ENCODE results near the gene ARRB2.
"Not testable (repeated sequence)": the region's sequence is repeated elsewhere in the genome, so short reads cannot be mapped to it uniquely, and the experiment has no call there.

The ARRB2 gene

DNA sequence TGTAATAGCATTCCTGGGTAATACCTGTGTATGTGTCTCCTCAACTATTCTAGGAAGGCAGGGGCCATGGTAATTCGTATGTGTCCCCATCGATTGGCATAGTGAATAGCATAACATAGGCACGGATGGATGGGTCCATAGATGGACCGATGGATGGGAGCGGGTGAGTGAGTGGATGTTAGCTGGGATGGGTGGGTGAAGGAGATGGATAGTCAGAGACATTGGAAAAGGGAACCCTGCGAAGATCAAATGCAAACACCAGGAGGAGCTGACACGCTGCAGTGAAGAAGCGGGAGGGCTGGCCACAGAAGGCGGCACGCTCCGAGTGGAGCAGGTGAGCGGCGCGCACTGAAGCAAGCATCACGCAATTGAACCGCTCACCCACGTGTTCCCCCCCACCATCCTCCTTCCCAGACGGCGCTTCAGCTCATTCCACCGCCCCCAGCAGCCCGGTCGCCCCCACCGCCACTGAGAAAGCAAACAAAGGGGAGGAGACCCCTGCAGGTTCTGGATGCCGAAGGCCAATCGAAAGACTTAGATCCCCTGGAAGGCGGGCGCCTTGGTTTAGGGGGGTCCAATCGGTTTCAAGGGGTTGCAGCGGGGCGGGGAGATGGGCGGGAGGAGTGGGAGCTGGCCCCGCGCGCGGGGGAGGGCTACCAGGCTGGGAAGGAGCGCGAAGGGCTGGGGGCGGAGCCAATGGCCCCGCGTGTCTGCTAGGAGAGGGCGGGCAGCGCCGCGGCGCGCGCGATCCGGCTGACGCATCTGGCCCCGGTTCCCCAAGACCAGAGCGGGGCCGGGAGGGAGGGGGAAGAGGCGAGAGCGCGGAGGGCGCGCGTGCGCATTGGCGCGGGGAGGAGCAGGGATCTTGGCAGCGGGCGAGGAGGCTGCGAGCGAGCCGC lies at the start of gene ARRB2:
TSS of gene ARRB2 (plus strand) at position 839 of the 899 bp plus-strand sequence. CDS start 90 bp downstream, outside the sequence.
- peak; percentile 82 for DNase-seq

DNA sequence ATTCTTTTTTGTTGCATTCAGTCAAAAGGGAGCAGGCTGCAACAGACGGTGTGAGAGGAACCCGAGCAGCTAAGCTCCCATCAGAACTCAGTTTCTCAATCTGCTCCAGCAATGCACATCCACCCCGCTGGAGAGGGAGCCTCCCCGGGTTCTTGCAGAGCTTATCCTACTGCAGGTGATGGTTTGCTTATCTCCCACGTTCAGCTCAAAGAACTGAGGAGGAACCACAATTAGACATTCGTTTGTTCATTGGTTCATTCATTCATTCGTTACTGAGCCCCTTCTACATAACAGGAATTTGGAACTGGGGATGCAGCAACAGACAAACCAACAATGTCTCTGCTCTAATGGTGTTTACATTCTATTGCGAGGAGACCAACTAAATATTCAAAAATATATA lies 46.7 kb upstream of the ARRB2 start:
- no peak for DNase-seq

DNA sequence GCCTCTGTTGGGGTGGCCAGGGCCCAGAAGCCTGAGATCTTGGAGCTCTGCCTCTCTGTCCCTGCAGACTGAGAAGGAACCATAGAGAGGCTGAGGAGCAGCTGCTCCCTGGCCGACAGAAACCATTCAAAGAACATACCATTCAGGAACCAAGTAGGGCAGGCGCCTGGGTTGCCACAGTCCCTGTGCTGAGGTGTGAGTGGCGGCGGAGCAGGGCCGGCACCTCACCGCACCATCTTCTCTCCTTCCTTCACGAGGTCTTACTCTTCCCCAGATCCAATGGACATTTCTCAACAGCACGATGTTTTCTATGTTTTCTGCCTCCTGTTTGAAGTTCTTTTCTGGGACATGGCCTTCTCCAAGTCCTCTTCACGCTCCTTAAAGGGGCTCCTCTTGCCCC lies 46.2 kb upstream of the ARRB2 start:
- no peak for DNase-seq

DNA sequence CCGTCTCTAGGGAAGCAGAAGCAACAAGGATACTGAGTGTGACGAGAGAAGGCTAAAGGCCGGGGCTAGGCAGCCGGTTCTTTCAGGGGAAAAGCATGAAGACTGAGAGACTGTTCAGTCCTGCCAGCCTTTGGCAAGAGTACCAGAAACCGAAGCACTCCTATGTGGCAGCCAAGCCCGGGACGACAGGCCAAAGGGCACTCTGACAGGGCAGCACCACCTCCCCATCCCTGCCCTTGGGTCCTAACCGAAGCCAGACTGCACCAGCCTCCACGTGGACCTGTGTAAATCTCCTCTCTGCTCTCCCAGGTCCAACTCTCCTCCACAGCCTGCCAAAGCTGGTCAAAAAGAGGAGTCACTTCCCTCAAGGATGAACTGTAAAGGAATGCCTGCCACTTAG lies 45.4 kb upstream of the ARRB2 start:
- no peak for DNase-seq

DNA sequence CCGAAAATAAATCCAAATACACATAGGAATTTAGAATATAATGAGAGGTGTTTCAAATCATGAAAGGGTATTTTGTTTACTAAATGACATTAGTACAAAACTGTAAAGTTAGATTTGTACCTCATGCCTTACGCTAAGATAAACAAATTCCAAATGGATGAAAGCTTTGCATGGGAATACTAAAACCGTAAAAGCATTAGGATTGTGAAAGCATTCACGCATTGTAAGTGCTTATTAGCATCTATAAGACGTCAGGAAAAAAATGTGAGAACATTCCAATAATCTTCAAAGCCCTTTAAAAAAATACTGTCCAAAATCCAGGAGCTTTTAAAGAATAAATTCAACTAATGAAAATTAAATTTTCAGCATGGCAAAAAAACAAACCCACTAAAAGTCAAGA lies 44.1 kb upstream of the ARRB2 start:
- no peak for DNase-seq

DNA sequence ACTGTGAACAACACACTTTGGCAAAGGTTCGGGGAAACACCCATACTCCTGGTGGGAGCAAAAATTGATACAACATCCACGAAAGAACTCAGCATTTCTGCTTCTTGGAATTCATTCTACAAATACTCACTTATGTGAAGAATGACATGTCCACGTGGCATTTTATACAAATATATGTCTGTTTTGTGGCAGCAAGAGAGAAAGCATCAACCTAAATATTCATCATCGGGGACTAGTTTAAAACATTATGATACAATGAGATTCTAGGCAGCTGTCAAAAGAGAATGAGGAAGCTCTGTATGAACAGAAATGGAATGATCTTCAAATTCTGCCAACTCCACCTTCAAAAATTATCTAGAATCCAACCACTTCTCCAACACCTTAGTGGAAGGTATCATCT lies 43.3 kb upstream of the ARRB2 start:
- DNase-seq, result no peak

DNA sequence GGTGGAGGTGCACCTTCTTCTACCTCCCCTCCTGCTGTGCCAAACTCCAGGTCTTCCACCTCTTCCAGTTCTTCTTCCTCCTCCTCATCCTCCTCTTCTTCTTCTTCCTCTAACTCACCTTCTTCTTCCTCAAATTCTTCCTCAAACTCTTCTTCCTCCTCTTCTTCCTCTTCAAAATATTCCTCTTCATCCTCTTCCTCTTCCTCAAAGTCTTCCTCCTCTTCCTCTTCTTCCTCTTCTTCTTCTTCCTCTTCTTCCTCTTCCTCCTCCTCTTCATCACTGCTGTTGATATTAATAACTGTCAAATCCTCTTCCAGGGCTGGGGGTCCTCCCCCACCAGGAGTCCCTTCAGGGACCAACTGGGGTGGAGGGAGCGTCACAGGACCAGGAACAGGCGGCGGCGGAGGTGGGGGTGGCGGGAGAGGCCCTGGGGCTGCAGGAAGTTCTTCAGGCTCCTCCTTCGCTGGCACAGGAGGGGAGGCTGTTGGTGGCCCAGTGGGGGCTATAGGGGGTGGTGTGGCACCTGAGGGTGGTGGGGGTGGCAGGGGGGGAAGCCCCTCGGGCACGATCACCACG lies 38.3 kb upstream of the ARRB2 start:
- DNase-seq, result no peak

DNA sequence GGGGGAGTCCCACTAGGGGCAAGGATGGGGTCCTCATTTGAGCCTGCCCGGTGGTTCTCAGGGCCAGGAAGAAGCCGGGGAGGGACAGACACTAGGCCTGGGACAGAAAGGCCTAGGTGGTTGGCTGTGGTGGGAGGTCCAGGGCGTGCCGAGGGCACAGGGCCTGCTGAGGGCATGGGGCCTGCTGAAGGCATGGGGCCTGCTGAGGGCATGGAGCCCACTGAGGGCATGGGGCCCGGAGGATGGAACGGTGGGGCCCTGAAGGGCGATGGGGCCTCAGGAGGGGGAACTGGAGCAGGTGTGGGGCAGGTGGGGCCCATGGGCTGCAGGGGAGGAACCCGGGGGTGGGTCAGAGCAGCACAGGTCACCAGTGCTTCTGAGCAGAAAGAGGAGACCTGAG lies 37.7 kb upstream of the ARRB2 start:
- DNase-seq, result no peak

DNA sequence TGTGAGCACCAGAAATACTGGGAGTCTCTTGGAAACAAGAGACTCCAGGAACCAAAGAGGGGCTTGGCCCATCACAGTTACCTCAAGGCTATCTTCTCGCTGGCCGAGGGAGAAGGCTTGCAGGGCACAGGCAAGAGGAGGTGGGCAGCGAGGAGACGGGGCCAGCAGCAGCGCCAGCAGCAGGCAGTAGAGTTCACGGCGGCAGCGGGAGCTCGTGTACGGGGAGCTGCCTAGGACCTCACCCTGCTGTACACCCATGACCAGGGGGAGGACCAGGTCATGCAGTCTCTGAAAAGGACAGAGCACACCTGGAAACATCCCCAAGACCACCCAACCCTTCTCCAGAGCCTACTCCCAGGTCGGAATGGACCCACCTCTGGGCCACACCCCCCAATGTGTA lies 37.3 kb upstream of the ARRB2 start:
- no peak for DNase-seq

DNA sequence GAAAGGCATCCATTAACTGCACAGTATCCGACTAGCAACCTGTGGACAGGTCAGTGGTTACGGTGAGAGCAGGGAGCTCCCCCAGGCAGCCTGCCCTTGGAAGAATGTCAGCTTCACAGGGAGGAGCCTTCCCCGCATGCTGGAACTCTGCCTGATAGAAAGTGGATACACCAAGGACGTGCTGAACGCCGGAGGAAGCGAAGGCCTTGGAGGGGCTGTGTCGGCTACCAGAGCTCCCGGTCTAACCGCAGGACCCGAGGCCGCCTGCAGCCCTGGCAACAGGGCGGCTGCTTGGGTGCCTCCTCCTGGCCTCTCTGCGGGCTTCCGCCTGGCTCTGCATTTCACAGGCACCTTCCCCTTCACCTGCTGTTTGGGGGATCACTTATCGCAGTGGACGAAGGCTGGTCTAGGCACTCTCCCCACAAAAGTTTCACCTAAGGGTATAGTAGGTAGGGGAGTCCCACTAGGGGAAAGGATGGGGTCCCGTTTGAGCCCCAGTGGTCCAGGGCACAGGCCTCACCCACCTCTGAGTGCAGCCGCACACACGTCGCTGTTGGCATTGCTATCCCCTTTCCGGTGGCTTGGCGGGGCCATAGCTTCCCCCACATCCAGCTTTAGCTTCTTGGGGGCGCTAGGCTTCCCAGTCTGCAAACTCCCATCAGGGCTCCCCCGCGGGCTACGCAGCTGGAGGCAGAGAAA lies 36.3 kb upstream of the ARRB2 start:
- DNase-seq, result no peak

DNA sequence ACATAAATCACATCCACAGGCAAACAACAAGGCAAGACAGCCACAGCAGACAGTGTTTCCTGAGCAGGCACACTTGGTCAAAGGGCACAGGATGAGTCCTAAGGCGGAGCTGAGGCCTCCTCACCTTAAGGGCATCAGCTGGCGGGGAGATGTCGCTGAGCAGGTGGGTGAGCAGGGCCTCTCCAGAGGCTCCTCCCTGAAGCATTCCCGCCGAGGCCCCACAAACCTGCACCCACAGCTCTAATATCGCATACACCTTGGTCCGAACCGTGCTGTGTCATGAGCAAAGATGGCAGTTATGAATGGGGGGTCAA lies 35.8 kb upstream of the ARRB2 start:
- no peak for DNase-seq

DNA sequence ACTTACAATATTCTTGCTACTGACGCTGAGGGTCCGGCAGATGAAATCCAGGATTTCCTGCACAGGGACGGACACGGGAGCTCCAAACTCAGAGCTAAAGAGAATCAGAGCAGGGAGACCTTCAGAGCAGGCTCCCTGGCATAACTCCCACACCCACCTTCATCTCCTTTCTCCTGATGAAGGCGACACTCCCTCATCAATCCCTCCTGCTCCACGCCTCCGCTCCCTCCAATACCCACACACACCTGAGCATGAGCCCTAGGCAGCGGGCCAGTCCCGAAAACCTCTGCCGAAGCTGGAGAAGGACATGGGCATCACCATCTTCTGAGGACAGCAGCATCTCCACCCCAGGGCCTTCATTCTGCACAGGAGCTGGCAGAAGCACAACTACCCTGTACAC lies 34.6 kb upstream of the ARRB2 start:
- no peak for DNase-seq

DNA sequence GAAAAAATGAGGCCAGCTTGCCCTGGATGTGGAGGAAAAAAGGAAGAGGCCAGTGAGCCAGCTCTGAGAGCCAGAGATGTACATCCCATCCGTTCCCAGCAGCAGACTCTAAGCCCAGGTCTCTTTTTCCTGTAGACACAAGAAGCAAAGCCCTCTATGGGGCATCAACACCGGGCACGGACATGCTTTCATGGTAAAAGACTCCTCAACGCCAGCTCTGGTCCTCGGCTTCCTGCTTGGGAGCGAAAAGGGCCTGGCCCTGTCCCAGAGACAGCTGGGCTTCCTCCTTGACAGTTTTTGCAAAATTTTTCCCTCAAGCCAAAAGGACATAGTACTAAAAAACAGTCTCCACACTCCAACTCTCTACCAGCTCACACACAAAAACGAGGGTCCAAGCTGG lies 33.6 kb upstream of the ARRB2 start:
- no peak for DNase-seq

DNA sequence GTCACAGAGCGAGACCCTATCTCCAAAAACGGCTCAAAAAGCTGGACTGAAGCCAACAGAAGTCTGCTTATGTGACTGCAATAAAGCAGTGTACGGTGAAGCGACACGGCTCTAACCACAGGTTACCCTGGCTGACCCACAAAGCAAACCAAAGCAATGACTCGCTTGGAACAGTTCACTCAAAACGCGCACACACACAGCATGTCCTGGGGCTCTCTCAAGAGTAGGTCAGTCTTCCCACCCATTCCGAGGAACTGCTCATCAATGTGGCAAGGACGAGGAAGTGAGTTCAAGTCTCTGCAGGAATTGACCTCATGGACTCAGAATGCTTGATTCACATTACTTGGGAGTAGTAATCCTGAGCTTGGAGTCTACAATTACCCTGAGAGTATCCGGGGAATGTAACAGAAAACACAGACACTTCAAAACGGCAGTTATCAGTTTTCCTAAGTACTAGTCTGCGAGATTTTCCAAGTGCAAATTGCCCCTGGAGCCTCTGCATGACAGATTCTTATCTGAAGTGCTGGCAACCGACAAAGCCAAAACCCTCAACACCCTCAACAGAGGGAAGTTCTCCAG lies 31.9 kb upstream of the ARRB2 start:
- DNase-seq, result no peak

DNA sequence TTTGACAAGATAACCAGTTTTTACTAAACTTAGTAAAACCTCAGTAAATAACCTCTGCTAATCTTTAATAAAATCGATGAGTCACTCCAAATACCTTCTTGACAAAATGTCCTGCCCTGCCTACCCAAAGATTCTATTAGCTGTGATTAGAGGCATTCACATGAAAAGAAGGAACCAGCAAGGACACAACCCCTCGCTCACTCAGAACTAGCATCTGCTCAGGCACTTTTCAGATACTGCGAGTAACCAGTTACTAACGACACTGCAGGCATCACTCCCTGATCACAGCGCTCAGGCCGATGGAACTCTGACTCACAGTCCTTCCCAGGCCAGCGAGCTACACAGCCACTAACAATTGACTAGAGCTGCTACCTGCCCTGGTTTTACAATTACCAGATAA lies 30.8 kb upstream of the ARRB2 start:
- DNase-seq, result no peak

DNA sequence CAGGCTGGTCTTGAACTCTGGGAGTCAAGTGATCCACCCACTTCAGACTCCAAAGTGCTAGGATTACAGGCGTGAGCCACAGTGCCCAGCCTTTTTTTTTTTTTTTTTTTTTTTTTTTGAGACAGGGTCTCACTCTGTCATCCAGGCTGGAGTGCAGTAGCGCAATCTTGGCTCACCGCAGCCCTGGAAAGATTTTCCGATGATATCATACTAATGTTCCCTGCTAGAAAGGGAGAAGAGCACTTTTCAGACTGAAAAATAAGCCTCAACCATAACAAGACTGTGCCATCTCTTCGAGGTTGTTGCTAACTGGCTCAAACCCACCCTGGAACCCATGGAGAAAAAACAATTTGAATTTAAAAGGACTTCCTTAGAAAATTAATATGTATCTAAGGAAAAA lies 26.7 kb upstream of the ARRB2 start:
- DNase-seq, result not testable (repeated sequence)

DNA sequence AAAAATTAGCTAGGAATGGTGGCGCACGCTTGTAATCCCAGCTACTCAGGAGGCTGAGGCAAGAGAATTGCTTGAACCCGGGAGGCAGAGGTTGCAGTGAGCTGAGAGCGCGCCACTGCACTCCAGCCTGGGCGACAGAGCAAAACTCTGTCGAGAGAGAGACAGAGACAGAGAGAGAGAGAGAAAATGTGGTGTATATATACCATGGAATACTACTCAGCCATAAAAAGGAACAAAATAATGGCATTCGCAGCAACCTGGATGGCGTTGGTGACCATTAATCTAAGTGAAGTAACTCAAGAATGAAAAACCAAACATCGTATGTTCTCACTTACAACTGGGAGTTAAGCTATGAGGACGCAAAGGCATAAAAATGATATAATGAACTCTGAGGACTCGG lies 20.6 kb upstream of the ARRB2 start:
- not testable (repeated sequence) for DNase-seq

DNA sequence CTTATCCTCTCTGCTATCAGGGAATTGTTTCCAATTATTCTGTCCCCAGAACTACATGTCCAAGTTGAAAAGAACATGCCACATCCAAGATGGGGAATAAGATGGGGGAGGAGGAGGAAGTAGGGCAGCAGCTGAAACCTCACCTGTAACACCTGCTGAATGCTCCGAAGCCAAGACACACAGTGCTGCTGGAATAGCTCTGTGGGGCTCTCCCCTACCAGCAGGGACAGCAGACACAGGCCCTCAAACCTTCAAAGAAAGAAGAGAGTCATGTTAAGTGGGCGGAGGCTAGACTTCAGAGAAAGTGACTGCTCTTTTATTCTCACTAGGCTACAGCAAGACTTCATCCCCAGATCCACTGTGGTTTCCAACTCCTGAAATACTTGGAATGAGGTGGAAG lies 19.7 kb upstream of the ARRB2 start:
- DNase-seq, result no peak

DNA sequence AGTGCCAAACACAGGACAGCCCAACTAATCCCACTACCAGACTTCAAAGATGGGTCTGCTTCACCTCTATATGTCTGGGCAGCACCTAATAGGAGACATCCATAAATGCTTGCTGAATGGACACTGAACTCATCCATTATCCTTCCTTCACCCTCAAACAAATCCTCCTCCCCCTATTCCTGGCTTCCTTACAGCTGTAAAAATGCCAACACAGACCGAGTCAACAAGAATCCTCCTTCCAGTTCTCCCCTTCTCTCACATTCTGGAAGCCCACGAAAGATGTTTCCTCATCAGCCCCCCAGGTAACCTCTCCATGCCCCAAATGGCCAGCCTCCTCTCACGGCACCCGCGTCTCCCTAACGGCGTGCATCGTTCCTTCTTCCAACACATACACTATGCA lies 18.7 kb upstream of the ARRB2 start:
- no peak for DNase-seq

DNA sequence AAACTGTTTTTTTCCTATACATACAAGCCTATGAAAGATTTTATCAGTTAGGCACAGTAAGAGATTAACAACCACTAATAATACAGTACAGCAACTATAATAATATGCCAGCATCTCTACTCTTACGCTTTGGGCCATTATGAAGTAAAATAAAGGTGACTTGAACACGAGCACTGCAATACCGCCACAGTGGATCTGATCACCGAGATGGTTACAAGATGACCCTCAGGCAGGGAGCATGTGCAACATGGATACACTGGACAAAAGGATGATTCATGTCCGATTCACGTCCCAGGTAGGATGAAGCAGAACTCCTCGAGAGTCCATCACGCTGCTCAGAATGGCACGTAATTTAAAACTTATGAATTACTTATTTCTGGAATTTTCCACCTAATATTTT lies 17.0 kb upstream of the ARRB2 start:
- no peak for DNase-seq

DNA sequence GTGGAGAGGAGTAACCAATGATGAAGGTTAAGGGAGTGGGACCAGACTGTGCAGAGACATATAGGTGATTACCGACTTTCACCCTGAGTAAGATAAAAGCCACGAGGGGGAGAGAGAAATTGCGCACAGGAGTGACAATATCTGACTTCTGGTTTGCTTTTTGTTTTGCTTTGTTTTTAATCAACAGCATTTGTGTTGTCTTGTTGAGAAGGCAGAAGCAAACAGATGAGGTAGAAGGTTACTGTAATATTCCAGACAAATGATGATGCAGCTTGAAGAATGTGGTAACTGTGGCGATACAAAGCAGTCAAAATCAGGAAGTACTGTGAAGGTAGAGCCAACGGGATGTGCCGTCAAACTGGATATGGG lies 14.0 kb upstream of the ARRB2 start:
- no peak for DNase-seq

DNA sequence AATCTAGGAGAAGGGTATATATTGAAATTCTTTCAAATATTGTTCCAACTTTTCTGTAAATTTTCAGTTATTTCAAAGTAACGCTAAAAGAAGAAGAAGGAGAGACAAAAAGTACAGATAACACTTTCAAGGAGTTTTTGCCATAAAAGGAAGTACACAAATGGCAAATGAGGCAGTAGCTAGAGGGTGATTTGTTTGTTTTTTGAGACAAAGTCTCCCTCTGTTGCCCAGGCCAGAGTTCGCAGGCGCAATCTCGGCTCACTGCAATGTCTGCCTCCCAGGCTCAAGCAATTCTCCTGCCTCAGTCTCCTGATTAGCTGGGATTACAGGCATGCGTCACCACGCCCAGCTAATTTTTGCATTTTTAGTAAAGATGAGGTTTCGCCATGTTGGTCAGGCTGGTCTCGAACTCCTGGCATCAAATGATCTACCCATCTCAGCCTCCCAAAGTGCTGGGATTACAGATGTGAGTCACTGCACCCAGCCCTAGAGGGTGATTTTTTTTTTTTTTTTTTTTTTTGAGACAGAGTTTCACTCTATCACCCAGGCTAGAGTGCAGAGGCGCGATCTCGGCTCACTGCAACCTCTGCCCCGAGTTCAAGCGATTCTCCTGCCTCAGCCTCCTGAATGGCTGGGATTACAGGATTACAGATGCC lies 10.9 kb upstream of the ARRB2 start:
- DNase-seq, result not testable (repeated sequence)

DNA sequence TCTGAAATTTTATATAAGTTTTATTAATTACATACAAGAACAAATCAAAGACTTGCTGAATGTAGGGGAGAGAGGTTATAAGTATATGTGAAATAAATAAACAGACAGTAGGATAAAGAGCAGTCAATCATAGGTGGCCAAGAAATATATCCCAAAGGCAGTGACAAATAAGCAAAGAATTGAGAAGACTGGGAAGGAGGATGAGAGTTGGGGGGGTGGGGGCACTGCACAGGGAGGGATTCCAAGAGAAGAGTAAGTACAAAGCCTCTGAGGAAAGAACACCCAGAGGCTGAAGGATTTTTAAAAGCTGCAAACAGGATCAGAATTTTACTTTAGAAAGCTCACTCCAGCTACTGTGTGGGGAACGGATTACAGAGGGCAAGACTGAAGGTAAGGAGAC lies 9.3 kb upstream of the ARRB2 start:
- no peak for DNase-seq

DNA sequence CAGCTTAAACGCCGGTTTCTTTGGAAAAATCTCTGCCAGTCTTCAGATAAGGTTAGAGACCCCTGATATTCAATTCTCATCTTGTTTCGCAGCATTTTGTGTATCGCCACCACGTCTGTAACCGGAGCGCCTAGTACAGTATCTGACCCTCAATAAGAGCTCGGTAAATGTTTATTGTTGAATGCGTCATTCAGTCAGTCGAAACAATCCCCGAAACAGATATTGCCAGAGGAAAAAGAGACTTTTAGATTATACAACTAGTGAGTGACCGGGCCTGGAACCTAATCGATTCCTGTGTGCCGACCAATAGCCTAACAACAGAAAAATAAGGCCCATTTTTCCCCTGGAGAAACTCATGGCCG lies 7.1 kb upstream of the ARRB2 start:
- no peak for DNase-seq
